GM12874 (cell line): ENCODE results near the gene LAMA5.

Experiments used
- CTCF ChIP-seq: IDR thresholded peaks from 2 replicates; pipeline ENCODE4 v1.5.1; 2011; ENCODE audit warnings: low read depth, mild to moderate bottlenecking, control low read depth, low read length, moderate library complexity; ENCODE audit not compliant: insufficient read depth

LAMA5 gene

GRCh38 chr20:62352402-62353288, 14.5 kb downstream of the LAMA5 start:
- TF ChIP-seq CTCF = no peak

GRCh38 chr20:62351469-62352401, 15.4 kb downstream of the LAMA5 start:
- TF ChIP-seq CTCF = no peak

- TF ChIP-seq CTCF = no peak
Measured at GRCh38 chr20:62350629-62351422, 16.3 kb downstream of the LAMA5 start.

- TF ChIP-seq CTCF = no peak
Measured at GRCh38 chr20:62350098-62350628, 16.9 kb downstream of the LAMA5 start.

GRCh38 chr20:62349556-62350097, 17.5 kb downstream of the LAMA5 start:
- TF ChIP-seq CTCF = no peak

GRCh38 chr20:62348604-62349003, 18.5 kb downstream of the LAMA5 start:
- no peak for TF ChIP-seq CTCF
